ENCODE data around the gene CHCHD6. TPM values are rescaled to one million over a fixed set of nuclear protein-coding genes. Genes with fewer than 3 reads are reported as not detected.

The CHCHD6 gene
- total and polyA plus RNA-seq, 12 donors = 5.2 to 27.0 (median 10.2) TPM

GRCh38 chr3:126748701-126749546, 44.9 kb downstream of the CHCHD6 start:
- Histone ChIP-seq H3K4me1 (peaks cover 0 to 67% (median 22%) of the 10 kb centered on the region in 9 donors), H3K36me3 (no peaks in the 10 kb centered on the region), H3K27me3 (no peaks in the 10 kb centered on the region), H3K4me3 (no peak overlapping the region), H3K27ac (peak overlapping the region in 3 of 10 donors; percentile 15 to 90 (median 50)), H3K9me3 (no peaks in the 10 kb centered on the region)
- DNase-seq = no peak
- TF ChIP-seq, protein P1, sequence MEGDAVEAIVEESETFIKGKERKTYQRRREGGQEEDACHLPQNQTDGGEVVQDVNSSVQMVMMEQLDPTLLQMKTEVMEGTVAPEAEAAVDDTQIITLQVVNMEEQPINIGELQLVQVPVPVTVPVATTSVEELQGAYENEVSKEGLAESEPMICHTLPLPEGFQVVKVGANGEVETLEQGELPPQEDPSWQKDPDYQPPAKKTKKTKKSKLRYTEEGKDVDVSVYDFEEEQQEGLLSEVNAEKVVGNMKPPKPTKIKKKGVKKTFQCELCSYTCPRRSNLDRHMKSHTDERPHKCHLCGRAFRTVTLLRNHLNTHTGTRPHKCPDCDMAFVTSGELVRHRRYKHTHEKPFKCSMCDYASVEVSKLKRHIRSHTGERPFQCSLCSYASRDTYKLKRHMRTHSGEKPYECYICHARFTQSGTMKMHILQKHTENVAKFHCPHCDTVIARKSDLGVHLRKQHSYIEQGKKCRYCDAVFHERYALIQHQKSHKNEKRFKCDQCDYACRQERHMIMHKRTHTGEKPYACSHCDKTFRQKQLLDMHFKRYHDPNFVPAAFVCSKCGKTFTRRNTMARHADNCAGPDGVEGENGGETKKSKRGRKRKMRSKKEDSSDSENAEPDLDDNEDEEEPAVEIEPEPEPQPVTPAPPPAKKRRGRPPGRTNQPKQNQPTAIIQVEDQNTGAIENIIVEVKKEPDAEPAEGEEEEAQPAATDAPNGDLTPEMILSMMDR (IDR thresholded peaks at IDR 0.05) = peak in 1 of 9 donors; percentile 11
- intact Hi-C loops (cut with DNase I) = loop anchor here in 4 of 10 donors (5.0 to 10.0 kb wide), 4 partner anchors 72 to 796 kb away; no protein-coding TSS in a partner anchor
- 39 to 58% methylated on average over 5 of the region's 5 CpGs for WGBS, 2 donors
- ATAC-seq = no peak

GRCh38 chr3:126749547-126749875, 45.5 kb downstream of the CHCHD6 start:
- intact Hi-C loops (cut with DNase I) = loop anchor here in 4 of 10 donors (5.0 to 10.0 kb wide), 4 partner anchors 72 to 795 kb away; no protein-coding TSS in a partner anchor
- Histone ChIP-seq H3K27ac (peak overlapping the region in 1 of 10 donors; percentile 50), H3K36me3 (no peaks in the 10 kb centered on the region), H3K27me3 (no peaks in the 10 kb centered on the region), H3K4me1 (peaks cover 0 to 65% (median 22%) of the 10 kb centered on the region in 9 donors), H3K9me3 (no peaks in the 10 kb centered on the region), H3K4me3 (no peak overlapping the region)
- DNase-seq (no peak), ATAC-seq (no peak)
- TF ChIP-seq, protein P1 (IDR thresholded peaks at IDR 0.05) = no peak
- 98% methylated on average over 3 of the region's 3 CpGs for WGBS, 2 donors

- no peak overlapping the region for H3K4me3 ChIP-seq
- ATAC-seq (no peak), DNase-seq (no peak)
- no peaks in the 10 kb centered on the region for H3K27me3 ChIP-seq
- H3K9me3 ChIP-seq = no peaks in the 10 kb centered on the region
- WGBS, 2 donors = 92 to 95% methylated on average over 8 of the region's 8 CpGs
- intact Hi-C loops (cut with DNase I) = loop anchor here (2.0 to 10.0 kb wide), 14 partner anchors 69 to 797 kb away; partner anchors contain the start of gene PLXNA1 (in 1 of the 10)
- TF ChIP-seq, protein P1 (IDR thresholded peaks at IDR 0.05) = no peak
- H3K27ac ChIP-seq = no peak overlapping the region
- H3K4me1 ChIP-seq = peaks cover 0 to 59% (median 18%) of the 10 kb centered on the region in 9 donors
- H3K36me3 ChIP-seq = no peaks in the 10 kb centered on the region
These were observed 46.1 kb downstream of the CHCHD6 start for GRCh38 chr3:126749931-126750755.

- Histone ChIP-seq H3K27me3 (no peaks in the 10 kb centered on the region), H3K9me3 (no peaks in the 10 kb centered on the region), H3K27ac (no peak overlapping the region), H3K36me3 (no peaks in the 10 kb centered on the region), H3K4me3 (no peak overlapping the region), H3K4me1 (peaks cover 0 to 54% (median 12%) of the 10 kb centered on the region in 9 donors)
- DNase-seq (no peak), ATAC-seq (no peak)
- 68 to 83% methylated on average over 4 of the region's 4 CpGs for WGBS, 2 donors
- intact Hi-C loops (cut with DNase I) = loop anchor here in 9 of 10 donors (2.0 to 10.0 kb wide), 13 partner anchors 70 to 797 kb away; partner anchors contain the start of gene PLXNA1 (in 1 of the 9)
- TF ChIP-seq, protein P1 (IDR thresholded peaks at IDR 0.05) = no peak
These were observed 46.7 kb downstream of the CHCHD6 start for GRCh38 chr3:126750756-126751121.

All from heart right ventricle (tissue), 16 donors.